Activated CD4-positive, alpha-beta memory T cell treated with anti-CD3 and anti-CD28 coated beads for 36 hours (primary cell): ENCODE data around the gene PZP. TPM values are rescaled to one million over a fixed set of nuclear protein-coding genes. Genes with fewer than 3 reads are reported as not detected.

Source experiments
- CTCF ChIA-PET: fragments of 350-600 bp; sonication (Branson Sonifier 250); formaldehyde crosslinking; loops from one replicate; lab custom pipeline; 2021; ENCODE audit warnings: antibody characterized with exemption, inconsistent platforms; lab: Charles Lee
- POLR2A ChIA-PET: fragments of 350-600 bp; sonication (Branson Sonifier 250); formaldehyde crosslinking; loops from one replicate; lab custom pipeline; 2021; ENCODE audit warnings: antibody characterized with exemption; lab: Charles Lee
- DNase-seq: peaks from one replicate; pipeline ENCODE4 v3.0.0-alpha.2; 2020
- H3K27ac Mint-ChIP-seq: one replicate; pipeline ENCODE4 v1.8.0; 2021; ENCODE audit warnings: mixed read lengths
- H3K27me3 Mint-ChIP-seq: one replicate; pipeline ENCODE4 v1.8.0; 2021; ENCODE audit warnings: mixed read lengths
- H3K36me3 Mint-ChIP-seq: one replicate; pipeline ENCODE4 v1.8.0; 2021; ENCODE audit warnings: mixed read lengths
- H3K4me1 Mint-ChIP-seq: one replicate; pipeline ENCODE4 v1.8.0; 2021; ENCODE audit warnings: low read depth, mixed read lengths
- H3K4me3 Mint-ChIP-seq: one replicate; pipeline ENCODE4 v1.8.0; 2021; ENCODE audit warnings: mild to moderate bottlenecking, mixed read lengths
- H3K9me3 Mint-ChIP-seq: one replicate; pipeline ENCODE4 v1.8.0; 2021; ENCODE audit warnings: mixed read lengths
- intact Hi-C: fragments of 100-400 bp; cut with micrococcal nuclease; formaldehyde crosslinking; loops from one replicate; pipeline ENCODE4 v1.15.1; 2023
- total RNA-seq, 2 experiments: library from RNA; stranded (reverse); gene quantifications; one replicate each; pipeline ENCODE4 v1.2.3, GENCODE V29; 2021

PZP gene
- total RNA-seq, 2 experiments from 2014 or later, result not detected

DNA sequence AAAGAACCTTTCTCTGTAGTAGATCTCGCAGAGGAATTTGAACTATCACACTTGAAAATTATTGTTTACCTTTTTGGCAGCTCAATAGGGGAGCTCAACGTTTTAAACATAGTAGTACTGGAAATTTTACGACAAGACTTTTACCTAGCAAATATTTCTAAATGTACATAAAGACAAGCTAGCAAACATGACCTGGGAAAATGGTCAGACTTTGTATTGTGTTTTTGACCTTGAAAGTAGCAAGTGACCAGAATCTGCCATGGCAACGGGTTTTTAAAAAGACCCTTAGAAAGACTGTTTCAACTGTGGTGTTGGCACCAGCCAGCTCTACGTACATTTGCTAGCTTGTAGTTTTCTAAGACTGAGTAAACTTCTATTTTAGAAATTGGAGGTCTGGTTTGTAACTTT, 72.3 kb downstream of the PZP start:
- no peaks in the 10 kb centered on the region for H3K27me3 Mint-ChIP-seq
- POLR2A ChIA-PET, result no interaction called here
- CTCF ChIA-PET, result interaction anchor here (1.3 to 2.3 kb wide), 4 partner anchors 19 to 195 kb away, joined by 3 to 6 read pairs (median 4); partner anchors contain the start of gene A2M
- no peaks in the 10 kb centered on the region for H3K36me3 Mint-ChIP-seq
- H3K9me3 Mint-ChIP-seq, result no peaks in the 10 kb centered on the region
- no peak overlapping the region for H3K4me3 Mint-ChIP-seq
- DNase-seq, result no peak
- peaks cover 12% of the 10 kb centered on the region for H3K4me1 Mint-ChIP-seq
- intact Hi-C loops, result no loop called here
- H3K27ac Mint-ChIP-seq, result no peak overlapping the region

DNA sequence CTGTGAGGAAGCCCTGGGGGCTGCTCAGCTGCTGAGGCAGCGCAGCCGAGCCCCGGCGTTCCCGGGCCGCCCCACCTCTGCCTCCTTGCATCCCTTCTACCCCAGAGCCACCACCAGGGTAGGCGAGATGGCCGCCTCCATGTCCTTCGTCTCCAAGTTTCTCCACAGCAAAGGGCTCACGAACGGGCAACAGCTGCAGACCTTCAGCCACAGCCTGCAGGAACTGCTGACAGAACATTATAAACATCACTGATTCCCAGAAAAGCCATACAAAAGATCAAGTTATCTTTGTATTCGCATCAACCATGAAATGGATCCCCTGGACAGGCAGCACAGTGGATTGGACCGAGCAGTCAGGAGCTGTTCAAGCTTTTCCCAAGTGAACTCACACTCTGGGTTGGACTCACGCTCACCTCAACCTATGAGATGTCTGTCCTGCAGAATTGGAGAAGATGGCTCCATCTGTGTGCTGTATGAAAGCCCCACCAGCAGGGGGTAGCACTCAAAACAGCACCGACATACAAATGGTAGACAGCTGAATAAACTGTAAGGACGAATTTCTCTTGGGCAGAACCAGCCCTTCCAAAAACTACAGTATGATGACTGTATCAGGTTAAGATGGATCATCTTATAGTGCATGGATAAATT, 73.1 kb downstream of the PZP start:
- DNase-seq, result peak; percentile 24
- POLR2A ChIA-PET, result no interaction called here
- Mint-ChIP-seq H3K9me3 (peaks cover 3% of the 10 kb centered on the region), H3K36me3 (peaks cover 2% of the 10 kb centered on the region), H3K4me3 (no peak overlapping the region), H3K4me1 (peaks cover 12% of the 10 kb centered on the region), H3K27me3 (no peaks in the 10 kb centered on the region), H3K27ac (no peak overlapping the region)
- CTCF ChIA-PET, result interaction anchor here (0.6 to 2.3 kb wide), 6 partner anchors 11 to 196 kb away, joined by 3 to 6 read pairs (median 4); partner anchors contain the start of gene A2M
- intact Hi-C loops, result no loop called here

DNA sequence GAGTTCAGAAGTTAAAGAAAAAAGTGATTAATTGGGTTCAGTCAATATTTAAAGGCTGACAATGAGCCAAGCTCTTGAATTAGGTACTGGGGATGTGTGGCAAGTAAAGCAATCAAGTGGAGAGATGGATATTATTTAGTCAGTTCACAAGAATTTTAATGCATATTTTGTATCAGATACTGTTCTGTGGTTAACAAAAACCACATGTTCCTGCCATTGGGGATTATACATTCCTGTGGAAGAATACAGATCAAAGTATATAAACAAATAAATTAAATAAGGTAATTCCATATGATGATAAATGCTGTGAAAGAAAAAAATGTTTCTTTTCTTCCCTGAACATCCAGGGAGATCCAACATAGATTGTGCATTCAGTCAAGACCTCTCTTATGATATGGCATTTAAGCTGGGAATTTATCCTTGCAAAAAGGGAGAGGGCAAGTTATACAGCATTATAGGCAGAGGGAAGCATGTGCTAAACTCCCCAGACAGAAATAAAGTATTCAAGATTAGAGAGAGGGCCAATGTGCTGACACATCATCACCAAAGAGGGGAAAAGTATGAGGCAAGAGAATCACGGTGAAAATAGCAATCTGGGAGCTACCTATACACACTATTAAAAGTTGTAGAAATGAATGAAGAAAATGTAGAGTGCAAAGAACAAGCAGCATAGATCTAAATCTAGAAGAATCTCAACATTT, 74.8 kb downstream of the PZP start:
- no peaks in the 10 kb centered on the region for H3K27me3 Mint-ChIP-seq
- H3K36me3 Mint-ChIP-seq, result peaks cover 7% of the 10 kb centered on the region
- H3K4me1 Mint-ChIP-seq, result peaks cover 11% of the 10 kb centered on the region
- no peak overlapping the region for H3K27ac Mint-ChIP-seq
- ChIA-PET CTCF (interaction anchor here (1.3 kb wide), 1 partner anchor 26 kb away, joined by 3 read pairs; no protein-coding TSS in a partner anchor), POLR2A (no interaction called here)
- DNase-seq, result no peak
- intact Hi-C loops, result no loop called here
- no peak overlapping the region for H3K4me3 Mint-ChIP-seq
- H3K9me3 Mint-ChIP-seq, result peaks cover 3% of the 10 kb centered on the region

DNA sequence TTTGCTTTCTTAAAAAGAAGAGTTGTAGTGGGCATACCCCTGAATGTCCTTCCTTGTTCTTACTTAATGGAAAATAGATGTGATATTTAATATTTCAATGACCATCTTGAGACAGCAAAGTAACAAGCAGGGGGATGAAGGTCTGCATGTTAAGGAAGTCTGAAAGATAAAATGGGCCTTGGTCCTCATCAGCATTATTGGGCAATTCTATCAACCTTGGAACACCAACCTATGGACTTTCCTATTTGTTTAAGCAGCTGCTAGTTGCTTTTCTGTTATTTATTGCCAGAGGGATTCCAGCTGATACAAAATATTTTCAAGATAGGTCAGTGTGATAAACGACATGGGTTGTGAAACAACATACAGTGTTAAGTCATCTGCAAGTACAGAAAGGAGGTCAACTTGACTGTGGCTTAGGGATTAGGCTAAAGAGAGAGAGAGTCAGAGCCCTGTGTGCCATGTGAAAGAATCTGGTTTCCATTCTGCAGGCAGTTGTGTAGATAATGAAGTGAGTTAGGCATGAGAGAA, 76.1 kb downstream of the PZP start:
- Mint-ChIP-seq H3K4me3 (no peak overlapping the region), H3K36me3 (peaks cover 9% of the 10 kb centered on the region), H3K27me3 (no peaks in the 10 kb centered on the region), H3K9me3 (peaks cover 3% of the 10 kb centered on the region), H3K27ac (no peak overlapping the region), H3K4me1 (peaks cover 10% of the 10 kb centered on the region)
- DNase-seq, result no peak
- ChIA-PET POLR2A (no interaction called here), CTCF (no interaction called here)
- intact Hi-C loops, result no loop called here

DNA sequence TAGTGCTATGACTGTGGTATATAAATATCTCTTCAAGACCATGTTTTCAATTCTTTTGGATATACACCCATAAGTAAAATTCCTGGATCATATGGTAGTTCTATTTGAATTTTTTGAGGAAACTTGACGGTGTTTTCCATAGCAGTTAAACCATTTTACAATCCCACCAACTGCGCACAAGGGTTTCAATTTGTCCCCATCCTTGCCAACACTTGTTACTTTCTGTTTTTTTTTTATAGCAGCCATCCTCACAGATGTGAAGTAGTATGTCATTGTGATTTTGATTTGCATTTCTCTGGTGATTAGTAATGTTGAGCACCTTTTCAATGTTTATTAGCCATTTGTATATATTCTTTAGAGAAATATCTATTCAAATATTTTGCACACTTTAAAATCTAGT, 78.0 kb downstream of the PZP start:
- H3K4me3 Mint-ChIP-seq, result no peak overlapping the region
- CTCF ChIA-PET, result no interaction called here

DNA sequence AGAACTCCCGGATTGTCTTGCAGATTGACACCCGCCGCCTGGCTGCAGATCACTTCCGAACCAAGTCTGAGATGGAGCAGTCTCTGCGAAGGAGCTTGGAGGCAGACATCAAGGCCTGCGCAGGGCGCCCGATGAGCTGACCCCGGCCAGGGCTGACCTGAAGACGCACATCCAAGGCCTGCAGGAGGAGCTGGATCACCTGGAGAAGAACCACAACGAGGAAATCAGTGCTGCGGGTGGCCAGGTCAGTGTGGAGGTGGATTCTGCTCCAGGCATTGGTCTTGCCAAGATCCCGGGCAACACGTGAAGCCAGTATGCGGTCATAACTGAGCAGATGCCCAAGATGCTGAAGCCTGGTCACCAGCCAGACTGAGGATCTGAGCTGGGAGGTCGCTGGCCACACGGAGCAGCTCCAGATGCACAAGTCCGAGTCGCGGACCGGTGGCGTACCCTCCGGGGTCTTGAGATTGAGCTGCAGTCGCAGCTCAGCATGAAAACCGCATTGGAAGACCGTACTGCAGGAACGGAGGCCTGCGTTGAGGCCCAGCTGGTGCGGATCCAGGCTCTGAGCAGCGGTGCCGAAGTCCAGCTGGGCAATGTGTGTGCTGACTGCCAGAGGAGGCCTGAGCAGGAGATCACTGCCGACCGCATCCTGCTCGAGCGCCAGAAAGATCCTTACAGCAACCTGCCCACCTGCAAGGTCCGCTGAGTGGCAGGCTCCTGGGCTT, 80.1 kb downstream of the PZP start:
- intact Hi-C loops, result no loop called here
- no peak for DNase-seq
- Mint-ChIP-seq H3K27ac (no peak overlapping the region), H3K9me3 (peaks cover 3% of the 10 kb centered on the region), H3K36me3 (peaks cover 9% of the 10 kb centered on the region), H3K4me3 (no peak overlapping the region), H3K27me3 (no peaks in the 10 kb centered on the region), H3K4me1 (peaks cover 10% of the 10 kb centered on the region)
- ChIA-PET POLR2A (no interaction called here), CTCF (no interaction called here)

More for the DNA sequence above, 78.0 kb downstream of the PZP start:
- no peaks in the 10 kb centered on the region for H3K27me3 Mint-ChIP-seq
- H3K9me3 Mint-ChIP-seq, result peaks cover 3% of the 10 kb centered on the region
- no peak overlapping the region for H3K27ac Mint-ChIP-seq
- intact Hi-C loops, result no loop called here
- DNase-seq, result no peak
- POLR2A ChIA-PET, result no interaction called here
- H3K4me1 Mint-ChIP-seq, result peaks cover 10% of the 10 kb centered on the region
- H3K36me3 Mint-ChIP-seq, result peaks cover 9% of the 10 kb centered on the region

DNA sequence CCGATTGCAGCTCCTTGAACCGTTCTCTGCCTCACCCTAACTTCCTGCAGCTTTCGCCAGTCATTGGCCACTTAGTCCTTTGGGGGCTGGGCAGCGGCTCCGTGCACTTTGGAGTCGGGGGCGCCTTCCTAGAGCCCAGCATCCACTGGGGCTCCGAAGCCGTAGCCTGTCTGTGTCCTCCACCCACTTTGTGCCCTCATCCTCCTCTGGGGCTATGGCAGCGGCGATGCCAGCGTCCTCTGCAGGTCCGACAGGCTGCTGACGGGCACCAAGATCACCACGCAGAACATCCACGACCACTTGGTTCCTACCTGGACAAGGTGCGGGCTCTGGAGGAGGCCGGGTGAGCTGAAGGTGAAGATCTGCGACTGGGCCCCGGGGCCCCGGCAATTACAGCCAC, 80.7 kb downstream of the PZP start:
- CTCF ChIA-PET, result no interaction called here
- no peak overlapping the region for H3K27ac Mint-ChIP-seq
- intact Hi-C loops, result no loop called here

DNA sequence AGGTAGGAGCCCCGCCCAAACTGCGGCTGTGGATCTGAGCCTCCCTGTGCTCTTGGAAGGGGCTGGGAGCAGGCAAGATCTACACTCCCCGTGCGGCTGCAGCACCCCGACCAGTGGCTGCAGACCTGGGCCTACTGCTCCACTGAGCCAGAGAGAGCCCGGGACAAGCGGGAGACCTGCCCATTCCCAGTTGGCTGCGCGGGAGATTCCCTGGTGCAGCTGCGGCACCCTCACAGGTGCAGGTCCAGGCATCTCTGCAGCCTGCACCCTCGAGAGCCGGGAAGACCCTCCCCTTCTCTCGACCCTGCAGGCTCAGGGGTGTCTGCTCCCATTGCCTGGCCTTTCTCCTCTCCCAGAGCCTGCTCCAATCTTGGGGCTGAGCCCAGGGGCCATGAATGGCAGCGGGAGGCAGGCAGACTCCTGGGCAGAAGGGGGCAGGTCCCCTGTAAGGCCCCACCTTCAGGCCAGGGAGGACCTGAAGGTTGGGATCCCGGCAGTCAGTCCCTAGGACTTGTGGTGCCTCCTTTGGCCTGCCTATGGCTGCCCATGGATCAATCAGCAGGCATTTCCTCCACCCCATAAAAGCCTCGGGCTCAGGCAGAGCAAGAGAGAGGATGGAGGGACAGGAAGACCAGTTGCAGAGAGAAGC, 83.7 kb downstream of the PZP start:
- ChIA-PET POLR2A (no interaction called here), CTCF (interaction anchor here (0.7 to 0.9 kb wide), 2 partner anchors 10 to 577 kb away, joined by 3 to 5 read pairs; no protein-coding TSS in a partner anchor)
- no peaks in the 10 kb centered on the region for H3K4me1 Mint-ChIP-seq
- no peaks in the 10 kb centered on the region for H3K27me3 Mint-ChIP-seq
- no peaks in the 10 kb centered on the region for H3K9me3 Mint-ChIP-seq
- no peak for DNase-seq
- H3K27ac Mint-ChIP-seq, result no peak overlapping the region
- intact Hi-C loops, result no loop called here
- H3K4me3 Mint-ChIP-seq, result no peak overlapping the region
- peaks cover 5% of the 10 kb centered on the region for H3K36me3 Mint-ChIP-seq

More for the DNA sequence above, 80.7 kb downstream of the PZP start:
- Mint-ChIP-seq H3K36me3 (peaks cover 9% of the 10 kb centered on the region), H3K27me3 (no peaks in the 10 kb centered on the region), H3K4me1 (peaks cover 7% of the 10 kb centered on the region), H3K9me3 (peaks cover 3% of the 10 kb centered on the region), H3K4me3 (no peak overlapping the region)
- no peak for DNase-seq
- POLR2A ChIA-PET, result no interaction called here

DNA sequence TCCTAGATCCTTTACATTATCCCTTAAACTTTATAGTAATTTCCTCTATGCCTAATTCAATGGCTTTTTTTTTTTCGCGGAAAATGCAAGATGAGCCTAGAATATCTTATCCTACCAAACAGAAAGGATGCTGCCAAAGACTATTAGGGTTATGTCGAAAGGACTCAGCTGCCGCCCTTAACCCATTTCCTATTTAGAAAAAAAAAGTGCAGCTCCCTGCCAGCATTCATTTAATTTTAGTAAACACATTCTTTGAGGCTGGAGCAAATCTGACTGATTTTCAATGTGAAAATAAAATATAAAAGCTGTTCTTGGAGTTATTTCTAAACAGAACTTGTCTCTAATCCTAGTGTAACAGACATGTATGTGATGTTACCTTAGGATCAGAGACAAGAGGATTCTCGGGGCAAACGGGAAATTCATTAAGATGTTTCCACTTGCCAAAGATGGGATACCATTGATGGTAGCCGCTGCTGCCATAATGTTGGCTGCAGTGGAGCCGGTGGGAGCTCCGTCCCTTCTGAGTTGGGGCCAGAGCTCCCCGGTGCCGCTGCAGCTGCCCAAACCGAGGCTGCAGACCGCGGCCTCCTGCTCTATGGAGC, 84.3 kb downstream of the PZP start:
- no peaks in the 10 kb centered on the region for H3K4me1 Mint-ChIP-seq
- H3K9me3 Mint-ChIP-seq, result no peaks in the 10 kb centered on the region
- ChIA-PET CTCF (interaction anchor here (0.7 to 0.9 kb wide), 2 partner anchors 11 to 578 kb away, joined by 3 to 5 read pairs; no protein-coding TSS in a partner anchor), POLR2A (no interaction called here)
- no peak for DNase-seq
- H3K36me3 Mint-ChIP-seq, result peaks cover 4% of the 10 kb centered on the region
- H3K4me3 Mint-ChIP-seq, result no peak overlapping the region
- H3K27ac Mint-ChIP-seq, result no peak overlapping the region
- H3K27me3 Mint-ChIP-seq, result no peaks in the 10 kb centered on the region
- intact Hi-C loops, result no loop called here

GRCh38 chr12:9122091-9122609, 86.0 kb downstream of the PZP start:
- Mint-ChIP-seq H3K4me3 (no peak overlapping the region), H3K4me1 (peaks cover 9% of the 10 kb centered on the region), H3K9me3 (no peaks in the 10 kb centered on the region), H3K36me3 (no peaks in the 10 kb centered on the region), H3K27me3 (no peaks in the 10 kb centered on the region), H3K27ac (no peak overlapping the region)
- POLR2A ChIA-PET, result no interaction called here
- intact Hi-C loops, result no loop called here
- CTCF ChIA-PET, result no interaction called here
- no peak for DNase-seq

DNA sequence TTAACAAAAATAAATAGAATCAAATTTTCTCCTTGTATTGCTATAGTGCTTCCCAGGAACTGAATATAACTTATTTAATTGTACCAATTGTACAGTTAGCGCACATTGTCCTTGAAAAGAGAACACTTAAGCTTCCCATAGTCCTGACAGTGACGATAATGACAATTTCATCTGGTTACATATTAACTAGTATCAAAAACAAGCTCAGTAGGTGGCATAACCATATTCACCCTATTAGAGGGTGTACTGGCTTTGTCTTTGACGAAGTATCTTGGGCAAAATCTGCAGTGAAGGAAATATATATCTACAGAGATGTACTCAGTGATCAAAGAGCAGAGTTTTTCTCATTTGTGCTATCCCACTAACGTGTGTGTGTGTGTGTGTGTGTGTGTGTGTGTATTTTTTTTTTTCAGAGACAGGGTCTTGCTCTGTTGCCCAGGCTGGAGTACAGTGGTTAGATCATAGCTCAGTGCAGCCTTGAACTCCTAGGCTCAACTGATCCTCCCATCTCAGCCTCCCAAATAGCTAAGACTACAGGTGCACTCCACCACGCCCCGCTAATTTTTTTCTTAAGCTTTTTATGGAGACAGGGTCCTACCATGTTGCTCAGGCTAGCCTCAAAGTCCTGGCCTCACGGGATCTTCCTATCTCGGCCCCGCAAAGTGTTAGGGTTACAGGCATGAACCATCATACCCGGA, 87.6 kb downstream of the PZP start:
- DNase-seq, result no peak
- ChIA-PET POLR2A (no interaction called here), CTCF (no interaction called here)
- Mint-ChIP-seq H3K4me1 (peaks cover 23% of the 10 kb centered on the region), H3K4me3 (no peak overlapping the region), H3K9me3 (no peaks in the 10 kb centered on the region), H3K27ac (no peak overlapping the region), H3K27me3 (no peaks in the 10 kb centered on the region), H3K36me3 (no peaks in the 10 kb centered on the region)
- intact Hi-C loops, result no loop called here
